HG02981 (cell line): ENCODE measurements around the gene HLA-F.

Experiments
- ATAC-seq: cut with Tn5 transposase; IDR thresholded peaks from one replicate; pipeline ENCODE4 v1.9.1; 2021; ENCODE audit warnings: mild to moderate bottlenecking, moderate library complexity; ENCODE audit not compliant: unreplicated experiment

HLA-F gene

DNA sequence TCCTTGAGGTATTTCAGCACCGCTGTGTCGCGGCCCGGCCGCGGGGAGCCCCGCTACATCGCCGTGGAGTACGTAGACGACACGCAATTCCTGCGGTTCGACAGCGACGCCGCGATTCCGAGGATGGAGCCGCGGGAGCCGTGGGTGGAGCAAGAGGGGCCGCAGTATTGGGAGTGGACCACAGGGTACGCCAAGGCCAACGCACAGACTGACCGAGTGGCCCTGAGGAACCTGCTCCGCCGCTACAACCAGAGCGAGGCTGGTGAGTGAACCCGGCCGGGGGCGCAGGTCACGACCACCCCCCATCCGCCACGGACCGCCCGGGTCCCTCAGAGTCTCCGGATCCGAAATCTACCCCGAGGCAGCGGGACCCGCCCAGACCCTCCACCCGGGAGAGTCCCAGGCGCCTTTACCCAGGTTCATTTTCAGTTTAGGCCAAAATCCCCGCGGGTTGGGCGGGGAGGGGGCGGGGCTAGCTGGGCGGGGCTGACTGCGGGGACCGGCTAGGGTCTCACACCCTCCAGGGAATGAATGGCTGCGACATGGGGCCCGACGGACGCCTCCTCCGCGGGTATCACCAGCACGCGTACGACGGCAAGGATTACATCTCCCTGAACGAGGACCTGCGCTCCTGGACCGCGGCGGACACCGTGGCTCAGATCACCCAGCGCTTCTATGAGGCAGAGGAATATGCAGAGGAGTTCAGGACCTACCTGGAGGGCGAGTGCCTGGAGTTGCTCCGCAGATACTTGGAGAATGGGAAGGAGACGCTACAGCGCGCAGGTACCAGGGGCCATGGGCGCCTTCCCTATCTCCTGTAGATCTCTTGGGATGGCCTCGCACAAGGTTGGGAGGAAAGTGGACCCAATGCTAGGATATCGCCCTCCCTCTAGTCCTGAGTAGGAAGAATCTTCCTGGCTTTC lies 693 bp downstream of the HLA-F start:
- ATAC-seq: peak; percentile 31

DNA sequence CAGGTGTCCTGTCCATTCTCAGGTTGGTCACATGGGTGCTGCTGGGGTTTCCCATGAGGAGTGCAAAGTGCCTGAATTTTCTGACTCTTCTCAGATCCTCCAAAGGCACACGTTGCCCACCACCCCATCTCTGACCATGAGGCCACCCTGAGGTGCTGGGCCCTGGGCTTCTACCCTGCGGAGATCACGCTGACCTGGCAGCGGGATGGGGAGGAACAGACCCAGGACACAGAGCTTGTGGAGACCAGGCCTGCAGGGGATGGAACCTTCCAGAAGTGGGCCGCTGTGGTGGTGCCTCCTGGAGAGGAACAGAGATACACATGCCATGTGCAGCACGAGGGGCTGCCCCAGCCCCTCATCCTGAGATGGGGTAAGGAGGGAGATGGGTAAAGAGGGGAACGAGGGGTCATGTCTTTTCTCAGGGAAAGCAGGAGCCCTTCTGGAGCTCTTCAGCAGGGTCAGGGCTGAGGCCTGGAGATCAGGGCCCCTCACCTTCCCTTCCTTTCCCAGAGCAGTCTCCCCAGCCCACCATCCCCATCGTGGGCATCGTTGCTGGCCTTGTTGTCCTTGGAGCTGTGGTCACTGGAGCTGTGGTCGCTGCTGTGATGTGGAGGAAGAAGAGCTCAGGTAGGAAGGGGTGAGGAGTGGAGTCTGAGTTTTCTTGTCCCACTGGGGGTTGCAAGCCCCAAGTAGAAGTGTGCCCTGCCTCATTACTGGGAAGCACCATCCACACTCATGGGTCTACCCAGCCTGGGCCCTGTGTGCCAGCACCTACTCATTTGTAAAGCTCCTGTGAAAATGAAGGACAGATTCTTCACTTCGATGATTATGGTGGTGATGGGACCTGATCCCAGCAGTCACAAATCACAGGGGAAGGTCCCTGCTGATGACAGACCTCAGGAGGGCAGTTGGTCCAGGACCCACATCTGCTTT lies 2.0 kb downstream of the HLA-F start:
- ATAC-seq: no peak

DNA sequence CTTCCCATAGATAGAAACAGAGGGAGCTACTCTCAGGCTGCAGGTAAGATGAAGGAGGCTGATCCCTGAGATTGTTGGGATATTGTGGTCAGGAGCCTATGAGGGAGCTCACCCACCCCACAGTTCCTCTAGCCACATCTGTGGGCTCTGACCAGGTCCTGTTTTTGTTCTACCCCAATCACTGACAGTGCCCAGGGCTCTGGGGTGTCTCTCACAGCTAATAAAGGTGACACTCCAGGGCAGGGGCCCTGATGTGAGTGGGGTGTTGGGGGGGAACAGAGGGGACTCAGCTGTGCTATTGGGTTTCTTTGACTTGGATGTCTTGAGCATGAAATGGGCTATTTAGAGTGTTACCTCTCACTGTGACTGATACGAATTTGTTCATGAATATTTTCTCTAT lies 2.8 kb downstream of the HLA-F start:
- no peak for ATAC-seq

DNA sequence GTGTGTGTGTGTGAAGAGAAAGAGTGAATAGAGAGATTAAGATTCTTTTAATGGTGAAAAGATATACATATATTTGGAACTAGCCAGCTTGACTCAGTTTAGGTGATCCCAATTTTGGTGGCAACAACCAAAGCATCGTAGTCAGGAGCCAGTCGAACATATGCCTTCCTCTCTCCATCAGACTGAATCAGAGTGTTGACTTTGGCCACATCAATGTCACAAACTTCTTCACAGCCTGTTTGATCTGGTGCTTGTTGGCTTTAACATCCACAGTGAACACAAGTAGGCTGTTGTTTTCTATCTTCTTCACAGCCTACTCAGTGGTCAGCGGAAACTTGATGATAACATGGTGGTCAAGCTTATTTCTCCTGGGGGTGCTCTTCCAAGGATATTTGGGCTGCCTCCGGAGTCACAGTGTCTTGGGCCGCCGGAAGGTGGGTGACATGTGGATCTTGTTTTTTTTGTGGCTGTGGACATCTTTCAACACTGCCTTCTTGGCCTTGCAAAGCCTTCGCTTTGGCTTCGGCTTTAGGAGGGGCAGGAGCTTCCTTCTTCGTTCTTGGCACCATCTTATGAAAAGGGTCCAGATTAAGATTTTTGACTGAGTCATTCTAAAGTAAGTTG lies 3.4 kb downstream of the HLA-F start:
- ATAC-seq: no peak

DNA sequence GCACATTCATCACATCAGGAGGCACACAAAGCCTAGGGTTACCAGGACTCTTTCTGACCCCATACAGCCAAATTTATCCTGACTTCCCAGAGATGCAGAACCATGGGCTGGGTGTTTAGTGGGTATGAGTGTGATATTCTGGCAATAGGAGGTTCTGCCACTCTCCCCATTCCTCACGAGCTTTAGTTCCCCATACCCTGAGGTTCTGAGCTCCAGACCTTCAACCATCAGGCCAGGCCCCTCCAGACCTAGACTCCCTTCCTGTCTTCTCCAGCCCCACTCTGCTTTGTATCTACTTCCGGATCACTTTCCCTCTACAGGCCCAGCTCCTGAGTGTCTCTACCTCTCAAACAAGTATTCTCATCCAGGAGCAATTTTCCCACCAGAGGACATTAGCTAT lies 4.4 kb downstream of the HLA-F start:
- no peak for ATAC-seq

DNA sequence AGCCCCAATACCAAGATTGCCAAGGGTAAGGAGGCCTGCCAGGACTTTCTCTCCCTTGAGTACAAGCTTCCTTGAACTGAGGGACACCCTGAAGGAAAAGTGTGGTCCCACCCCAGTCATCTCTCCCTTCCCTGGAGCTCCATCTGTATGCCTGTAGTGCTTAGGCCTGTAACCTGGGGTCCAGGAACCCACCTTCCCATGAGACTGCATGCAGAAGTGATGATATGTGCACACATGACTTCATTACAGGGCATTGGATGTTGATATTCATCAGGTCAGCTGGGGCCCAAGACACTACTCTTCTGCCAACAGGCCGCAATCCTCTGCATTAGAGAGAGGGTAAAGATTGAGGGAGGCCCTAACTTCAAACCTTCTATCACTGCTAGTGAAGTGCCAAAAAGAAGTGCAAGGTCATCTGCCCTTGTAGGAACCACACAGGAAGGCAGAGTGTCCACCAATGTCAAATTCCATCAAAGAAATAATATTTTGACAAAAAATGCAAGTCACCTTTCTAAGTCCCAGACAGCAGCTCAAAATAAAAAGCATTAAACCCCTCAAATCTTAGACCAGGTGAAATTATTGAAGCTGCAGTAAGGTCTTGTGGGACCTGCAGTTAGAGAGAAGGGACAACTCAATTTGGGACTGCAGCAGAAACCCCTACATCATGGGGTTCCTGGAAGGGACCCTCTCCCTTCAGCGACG lies 5.1 kb downstream of the HLA-F start:
- ATAC-seq: no peak

DNA sequence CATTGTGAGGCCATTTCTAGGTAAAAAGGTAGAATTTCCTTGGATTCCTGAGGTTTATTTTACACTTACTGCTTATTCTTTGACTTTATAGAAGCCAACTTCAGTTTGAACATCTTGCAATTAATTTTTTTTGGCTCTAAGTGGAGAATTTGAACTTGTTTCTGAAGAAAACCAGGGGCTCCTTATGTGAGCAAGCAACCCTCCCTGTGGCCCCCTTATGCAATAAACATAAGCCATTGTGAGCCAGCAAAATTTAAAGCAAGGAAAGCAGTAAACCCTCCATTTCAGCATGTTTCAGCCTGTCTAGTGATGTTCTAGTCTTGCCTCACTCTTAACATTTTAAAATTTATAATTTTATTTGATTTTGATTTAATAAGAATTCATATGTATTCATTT lies 5.6 kb downstream of the HLA-F start:
- ATAC-seq: no peak

DNA sequence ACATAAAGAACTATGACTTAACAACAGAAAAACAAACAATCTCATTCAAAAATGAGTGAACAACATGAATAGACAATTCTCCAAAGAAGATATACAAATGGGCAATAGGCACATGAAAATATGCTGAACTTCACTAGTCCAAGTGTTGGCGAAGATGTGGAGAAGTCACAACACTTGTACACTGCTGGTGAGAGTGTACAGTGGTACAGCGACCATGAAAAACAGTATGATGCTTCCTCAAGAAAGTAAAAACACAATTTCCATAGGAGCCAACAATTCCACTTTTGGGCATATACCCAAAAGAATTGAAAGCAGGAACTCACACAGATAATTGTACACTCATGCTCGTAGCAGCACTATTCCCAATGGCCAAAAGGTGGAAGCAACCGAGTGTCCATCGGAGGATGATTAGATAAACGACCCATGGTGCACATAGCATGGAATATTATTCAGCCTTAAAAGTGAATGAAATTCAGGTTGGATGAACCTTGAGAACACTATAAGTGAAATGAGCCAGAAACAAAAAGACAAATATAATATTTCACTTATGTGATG lies 6.6 kb downstream of the HLA-F start:
- ATAC-seq: no peak

DNA sequence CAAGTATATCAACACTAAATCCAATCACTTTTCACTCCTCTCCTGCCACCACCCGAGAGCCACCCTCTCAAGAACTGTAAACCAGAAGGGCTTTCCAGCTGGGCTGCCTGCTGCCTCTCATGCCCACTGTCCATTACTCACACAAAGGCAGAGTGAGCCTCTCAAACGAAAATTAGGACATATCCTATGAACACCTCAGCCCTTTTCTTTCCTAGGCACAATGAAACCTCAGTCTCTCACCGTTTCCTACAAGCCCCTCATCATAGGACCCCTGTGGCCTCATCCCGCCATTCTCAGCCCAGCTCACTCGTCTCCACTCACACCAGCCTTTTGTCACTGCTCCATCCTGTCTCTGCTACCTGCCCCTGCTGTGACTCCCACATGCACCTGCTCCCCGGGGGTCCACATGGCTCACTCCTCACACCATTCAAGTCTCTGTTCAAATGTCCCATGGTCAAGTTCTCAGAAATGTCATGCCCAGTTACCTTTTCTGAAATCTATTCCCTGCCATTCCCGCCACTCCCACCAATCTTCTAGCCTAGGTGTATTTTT lies 7.4 kb downstream of the HLA-F start:
- no peak for ATAC-seq

DNA sequence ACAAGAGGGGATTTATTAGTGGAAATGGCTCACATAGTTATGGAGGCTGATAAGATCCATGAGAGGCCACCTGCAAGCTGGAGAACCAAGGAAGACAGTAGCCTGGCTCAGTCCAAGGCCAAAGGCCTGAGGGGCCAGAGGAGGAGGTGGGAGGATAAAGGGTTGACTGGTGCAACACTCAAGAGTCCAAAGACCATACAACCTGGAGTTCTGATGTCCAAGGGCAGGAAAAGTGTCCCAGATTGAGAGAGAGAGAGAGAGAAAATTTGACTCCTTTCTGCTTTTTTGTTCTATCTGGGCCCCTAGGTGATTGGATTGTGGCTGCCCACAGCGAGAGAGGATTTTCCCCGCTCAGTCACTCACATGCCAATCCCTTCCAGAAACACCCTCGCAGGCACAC lies 8.0 kb downstream of the HLA-F start:
- ATAC-seq: no peak

DNA sequence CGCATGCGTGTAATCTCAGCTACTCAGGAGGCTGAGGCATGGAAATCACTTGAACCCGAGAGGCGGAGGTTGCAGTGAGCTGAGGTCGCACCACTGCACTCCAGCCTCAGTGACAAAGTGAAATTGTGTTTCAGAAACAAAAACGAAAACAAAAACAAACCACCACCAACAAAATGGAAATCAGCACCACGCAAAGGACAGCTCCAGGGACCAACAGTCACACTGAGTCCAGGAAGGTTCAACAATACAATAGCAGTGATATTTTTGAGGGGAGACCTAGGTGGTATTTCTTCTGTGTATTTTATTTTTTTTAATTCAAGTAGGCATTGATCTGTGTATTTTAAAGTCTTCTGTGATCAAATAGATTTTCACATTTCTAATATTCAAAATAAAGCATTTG lies 9.8 kb downstream of the HLA-F start:
- no peak for ATAC-seq

DNA sequence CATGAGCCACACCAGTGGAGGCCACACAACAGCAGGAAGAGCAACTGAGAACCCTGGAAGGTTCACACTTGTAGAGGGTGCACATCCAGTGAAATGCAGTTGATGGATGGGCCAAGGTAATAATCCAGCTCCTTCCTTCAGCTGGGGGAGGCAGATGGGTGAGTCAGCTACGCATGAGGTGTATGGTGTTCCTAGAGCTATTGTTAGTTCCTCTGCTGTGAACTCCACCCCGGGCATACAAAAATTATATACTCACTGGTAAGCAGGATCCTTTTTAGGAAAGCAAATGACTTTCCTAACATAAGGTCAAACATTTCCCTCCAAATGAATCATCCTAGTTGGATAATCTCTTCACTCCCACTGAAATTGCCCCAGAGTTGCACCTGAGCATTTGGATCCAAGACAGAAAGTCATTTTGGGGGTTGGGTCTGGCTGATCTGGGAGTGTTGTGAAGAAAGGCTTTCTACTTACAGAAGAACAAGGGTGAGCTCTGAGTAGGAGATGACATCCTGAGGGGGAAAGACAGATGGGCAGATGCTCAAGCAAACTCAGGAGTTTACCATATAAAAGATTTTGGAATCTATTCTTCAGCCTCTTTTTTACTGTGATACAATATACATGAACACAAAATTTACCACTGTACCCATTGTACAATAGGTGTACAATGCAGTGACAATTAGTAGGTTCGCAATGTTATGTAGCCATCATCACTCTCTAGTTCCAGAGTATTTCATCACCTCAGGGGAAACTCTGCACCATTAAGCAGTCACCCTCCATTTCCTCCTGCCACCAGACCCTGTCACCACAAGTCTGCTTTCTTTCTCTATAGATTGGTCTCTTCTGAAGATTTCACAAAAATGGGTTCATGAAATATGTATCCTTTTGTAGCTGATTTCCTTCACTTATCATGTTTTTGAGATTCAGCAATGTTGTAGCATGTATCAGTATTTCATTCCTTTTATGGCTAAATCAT lies 11.1 kb downstream of the HLA-F start:
- ATAC-seq: no peak

DNA sequence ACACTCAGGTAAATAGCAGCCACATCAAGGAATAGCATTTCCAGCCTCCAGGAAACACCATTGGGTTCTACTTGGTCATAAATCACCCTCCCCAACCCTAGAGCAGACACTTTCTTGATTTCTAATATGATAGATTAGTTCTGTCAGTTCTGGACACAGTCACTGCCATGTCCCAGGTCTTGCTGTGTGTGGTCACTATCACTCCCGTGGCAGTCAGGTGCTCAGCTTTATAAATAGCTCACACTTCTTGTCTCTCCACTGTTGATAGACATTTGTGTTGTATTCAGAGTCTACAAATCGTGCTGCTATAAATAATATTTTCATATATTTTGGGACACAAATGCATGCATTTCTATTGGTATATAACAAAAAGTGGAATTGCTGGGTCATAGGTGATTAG lies 13.3 kb downstream of the HLA-F start:
- ATAC-seq: no peak

DNA sequence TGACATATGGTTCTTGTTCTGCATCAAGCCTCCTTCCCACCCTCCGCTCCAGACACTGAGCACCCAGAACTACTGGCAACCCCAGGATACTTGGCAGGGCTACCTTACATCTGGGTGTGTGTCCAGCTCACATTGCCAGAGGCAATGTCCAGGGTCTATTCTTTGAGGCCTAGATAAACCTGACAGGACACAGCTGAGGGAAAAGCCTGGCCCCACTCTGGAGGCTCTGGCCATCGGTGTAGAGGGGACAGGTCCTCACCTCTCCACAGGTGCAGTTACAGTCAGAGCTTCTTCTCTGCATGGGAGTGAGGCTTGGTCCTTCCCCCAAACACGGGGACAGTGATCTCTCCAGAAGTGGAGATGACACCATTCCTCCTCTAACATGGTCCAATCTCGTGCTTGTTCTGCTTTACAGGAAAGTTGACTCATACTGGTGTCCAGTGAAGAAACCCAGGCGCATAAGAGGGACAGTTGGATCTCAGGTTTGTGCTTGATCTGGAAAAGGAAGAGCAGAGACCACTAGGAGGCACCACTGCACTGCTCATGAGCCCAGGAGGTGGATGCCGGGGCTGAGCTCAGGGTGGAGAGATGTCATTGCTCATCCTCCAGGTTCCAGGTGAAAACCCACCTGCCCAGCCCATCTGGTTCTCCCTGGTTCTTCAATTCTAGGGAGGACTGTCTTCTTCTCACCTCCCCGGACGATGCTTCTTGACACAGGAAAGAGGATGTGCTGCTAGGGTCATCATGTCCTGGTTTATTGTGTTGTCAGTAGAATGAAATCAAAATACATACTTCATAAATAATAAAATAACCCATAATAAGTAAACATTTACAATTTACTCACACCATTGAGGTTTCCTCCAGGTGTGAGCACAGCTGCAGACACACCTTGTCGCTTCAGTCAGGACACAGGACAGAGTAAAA lies 14.7 kb downstream of the HLA-F start:
- peak; percentile 51 for ATAC-seq

DNA sequence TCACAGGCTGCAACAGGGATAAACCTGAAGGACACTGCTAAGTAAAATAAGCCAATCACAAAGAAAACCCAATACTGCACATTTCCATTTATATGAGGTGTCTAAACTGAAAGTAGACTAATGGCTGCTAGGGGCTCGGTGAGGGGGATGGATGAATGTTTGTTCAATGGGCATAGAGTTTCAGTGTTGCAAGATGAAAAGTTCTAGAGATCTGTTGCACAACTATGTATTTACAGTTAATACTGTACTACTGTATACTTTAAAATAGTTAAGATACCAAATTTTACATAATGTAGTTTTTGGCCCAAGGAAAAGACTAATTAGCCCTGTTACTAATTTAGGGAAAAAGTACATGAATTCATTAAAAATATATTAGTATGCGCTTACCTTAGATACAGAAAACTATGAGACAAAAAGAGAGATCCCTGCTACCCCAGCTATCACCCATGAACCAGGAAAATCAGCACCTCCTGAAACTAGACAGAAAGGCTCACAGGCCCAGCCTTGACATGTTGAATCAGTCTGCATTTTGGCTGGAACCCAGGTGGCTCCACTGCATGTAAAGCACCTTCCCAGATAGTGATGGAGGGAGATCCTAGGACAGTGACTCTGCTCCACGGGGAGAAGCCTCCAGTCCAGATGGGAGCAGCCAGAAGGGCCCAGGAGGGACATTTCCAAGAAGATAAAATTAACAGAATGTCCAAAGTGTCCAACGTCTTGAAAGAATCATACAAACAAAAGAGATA lies 16.1 kb downstream of the HLA-F start:
- ATAC-seq: no peak

DNA sequence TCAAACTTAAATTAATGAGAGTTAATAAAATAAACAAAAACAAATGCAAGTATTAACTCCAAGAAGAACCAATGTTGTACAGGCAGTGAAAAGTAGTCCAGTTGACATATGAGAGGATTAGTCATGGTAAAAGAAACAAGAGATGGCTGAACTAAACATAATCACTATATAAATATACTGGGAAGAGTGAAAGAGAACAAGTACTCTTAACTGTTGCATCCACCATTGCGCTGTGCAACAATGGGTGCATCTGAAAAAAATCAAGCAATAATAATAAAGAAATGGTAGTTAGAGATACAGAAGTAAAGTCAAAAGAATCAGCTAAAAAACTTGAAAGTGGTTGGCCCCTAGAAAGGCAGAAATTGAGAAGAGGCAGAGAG lies 16.6 kb downstream of the HLA-F start:
- no peak for ATAC-seq

DNA sequence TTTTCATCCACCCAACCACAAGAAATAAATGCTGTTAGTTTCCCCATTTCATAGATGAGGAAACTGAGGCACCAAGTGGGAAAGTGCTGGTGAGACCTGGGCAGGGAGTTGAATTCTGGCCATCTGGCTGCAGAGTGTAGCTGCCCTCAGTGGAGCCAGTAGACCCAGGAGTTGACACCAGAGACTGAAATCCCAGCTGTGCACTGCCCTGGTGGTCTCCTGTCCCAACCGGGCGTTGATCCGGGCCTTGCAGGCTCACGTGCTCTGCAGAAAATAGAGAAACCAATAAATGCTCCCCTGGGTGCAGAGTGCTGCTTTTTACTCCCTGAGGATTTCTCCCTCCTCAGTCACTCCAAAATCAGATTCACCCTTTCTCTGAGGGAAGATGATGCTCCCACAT lies 18.4 kb downstream of the HLA-F start:
- ATAC-seq: no peak
